Gastroesophageal sphincter (tissue), 3 donors: Measurements from ENCODE around the gene SLC9A7.

ENCODE experiments used
- CTCF ChIP-seq, 4 experiments: fragments of 200-600 bp in 2 of 4; fragments of 450-650 bp in 2 of 4; sonication (generic) in 1 of 4; IDR thresholded peaks; one replicate each; pipeline ENCODE4 v1.5.1; 2017 to 2019; ENCODE audit warnings: antibody characterized with exemption in 4 of 4, mild to moderate bottlenecking in 2 of 4, moderate library complexity in 2 of 4
- POLR2A ChIP-seq, 2 donors: fragments of 450-650 bp; IDR thresholded peaks; one replicate each; pipeline ENCODE4 v1.6.1; 2017; ENCODE audit warnings: antibody characterized with exemption in 2 of 2, mild to moderate bottlenecking in 2 of 2, moderate library complexity in 1 of 2
- POLR2AphosphoS5 ChIP-seq: sonication (generic); formaldehyde crosslinking; IDR thresholded peaks from one replicate; pipeline ENCODE4 v1.6.1; 2017; ENCODE audit warnings: antibody characterized with exemption

GRCh38 chrX:46597208-46597607 is 161.7 kb downstream of the SLC9A7 start:
- TF ChIP-seq CTCF (IDR thresholded peaks at IDR 0.05) (no peak), POLR2A (IDR thresholded peaks at IDR 0.05) (no peak), POLR2AphosphoS5 (no peak)
